ENCODE results near the gene ORC6.

Gene ORC6

GRCh38 chr16:46730126-46730525, 40.7 kb downstream of the ORC6 start:
- FAIRE-seq, result no peak
- no peak for DNase-seq (ENCODE audit: extremely low spot score, insufficient read length, low read depth)

GRCh38 chr16:46730801-46731690, 41.6 kb downstream of the ORC6 start:
- no peak for DNase-seq (ENCODE audit: extremely low spot score, insufficient read length, low read depth)
- no peak for FAIRE-seq

GRCh38 chr16:46731691-46732555, 42.5 kb downstream of the ORC6 start:
- DNase-seq (ENCODE audit: extremely low spot score, insufficient read length, low read depth) (no peak), FAIRE-seq (no peak)

- DNase-seq (ENCODE audit: extremely low spot score, insufficient read length, low read depth), result no peak
- FAIRE-seq, result no peak
Observed at GRCh38 chr16:46732561-46732960, 43.1 kb downstream of the ORC6 start.

GRCh38 chr16:46733319-46733830, 43.9 kb downstream of the ORC6 start:
- FAIRE-seq, result no peak
- DNase-seq (ENCODE audit: extremely low spot score, insufficient read length, low read depth), result no peak

- FAIRE-seq (no peak), DNase-seq (ENCODE audit: extremely low spot score, insufficient read length, low read depth) (no peak)
Observed at GRCh38 chr16:46736695-46737094, 47.2 kb downstream of the ORC6 start.

GRCh38 chr16:46737621-46738214, 48.3 kb downstream of the ORC6 start:
- FAIRE-seq, result no peak
- no peak for DNase-seq (ENCODE audit: extremely low spot score, insufficient read length, low read depth)

GRCh38 chr16:46739934-46740333, 50.5 kb downstream of the ORC6 start:
- FAIRE-seq (no peak), DNase-seq (ENCODE audit: extremely low spot score, insufficient read length, low read depth) (no peak)

GRCh38 chr16:46743232-46743719, 53.8 kb downstream of the ORC6 start:
- FAIRE-seq (peak; percentile 78), DNase-seq (ENCODE audit: extremely low spot score, insufficient read length, low read depth) (peak; percentile 42)

- no peak for FAIRE-seq
- DNase-seq (ENCODE audit: extremely low spot score, insufficient read length, low read depth), result no peak
Observed at GRCh38 chr16:46745617-46746016, 56.2 kb downstream of the ORC6 start.

- no peak for FAIRE-seq
- no peak for DNase-seq (ENCODE audit: extremely low spot score, insufficient read length, low read depth)
Observed at GRCh38 chr16:46746821-46747776, 57.6 kb downstream of the ORC6 start.
